Endothelial cell of umbilical vein (primary cell): ENCODE data around the gene TNS1.

ENCODE experiments used
- CTCF ChIP-seq, 2 donors: IDR thresholded peaks; 1 replicate in 1 of 2; 2 replicates in 1 of 2; pipeline ENCODE4 v1.5.1; 2011; ENCODE audit warnings: low read length in 2 of 2, mild to moderate bottlenecking in 2 of 2, moderate library complexity in 2 of 2, control low read depth in 1 of 2, inconsistent platforms in 1 of 2, low read depth in 1 of 2; ENCODE audit not compliant: insufficient read depth in 1 of 2; ENCODE audit errors: extremely low read depth in 1 of 2
- EZH2 ChIP-seq: IDR thresholded peaks from 2 replicates; pipeline ENCODE4 v1.6.1; 2012; ENCODE audit warnings: borderline replicate concordance, low read depth, mild to moderate bottlenecking, moderate library complexity, low read length, inconsistent platforms; ENCODE audit not compliant: severe bottlenecking
- JUN ChIP-seq: IDR thresholded peaks from 2 replicates; pipeline ENCODE4 v1.6.1; 2011; ENCODE audit warnings: borderline replicate concordance, low read depth; ENCODE audit not compliant: insufficient read length, insufficient read depth
- POLR2AphosphoS5 ChIP-seq: IDR thresholded peaks from 2 replicates; pipeline ENCODE4 v1.6.1; 2012; ENCODE audit warnings: low read depth, mild to moderate bottlenecking, control low read depth, low read length, moderate library complexity; ENCODE audit not compliant: insufficient read depth

- TF ChIP-seq CTCF (IDR thresholded peaks at IDR 0.05; ENCODE audit: extremely low read depth in 1 of 2, insufficient read depth in 1 of 2, low read depth in 1 of 2, low read length in 2 of 2) (no peak), EZH2 (no peak), JUN (no peak), POLR2AphosphoS5 (no peak)
These were observed 172.7 kb downstream of the TNS1 start for GRCh38 chr2:217830061-217830460.
